NB4 (cell line): ENCODE measurements around the gene AP4M1.

ENCODE experiments used
- CTCF ChIP-seq: IDR thresholded peaks from one replicate; pipeline ENCODE4 v1.5.1; 2012; ENCODE audit warnings: low read depth, low read length
- POLR2A ChIP-seq: IDR thresholded peaks from 2 replicates; pipeline ENCODE4 v1.6.1; 2011; ENCODE audit warnings: mild to moderate bottlenecking; ENCODE audit not compliant: insufficient read length; ENCODE audit errors: extremely low read depth

- no peak for TF ChIP-seq CTCF
- TF ChIP-seq POLR2A = no peak
These were observed 23.1 kb downstream of the AP4M1 start for GRCh38 chr7:100124301-100125230.
